GM23338 (cell line): ENCODE results near the gene FNIP2. TPM values are rescaled to one million over a fixed set of nuclear protein-coding genes. Genes with fewer than 3 reads are reported as not detected.
"Not testable (repeated sequence)": the region's sequence is repeated elsewhere in the genome, so short reads cannot be mapped to it uniquely, and the experiment has no call there.

Experiments
- ATAC-seq: fragments of 200-7000 bp; cut with Tn5 transposase; 3 replicates; pipeline ENCODE4 v1.9.1; 2020
- DNase-seq: peaks from one replicate; pipeline ENCODE4 v3.0.0-alpha.2; 2015; ENCODE audit warnings: low spot score
- H2AFZ ChIP-seq: fragments of 200-600 bp; sonication (generic); 2 replicates; pipeline ENCODE4 v1.8.0; 2016; ENCODE audit warnings: antibody characterized with exemption, mild to moderate bottlenecking, moderate library complexity
- H3F3A ChIP-seq: fragments of 200-600 bp; sonication (generic); replicated peaks from 2 replicates; pipeline ENCODE4 v1.8.0; 2017; ENCODE audit warnings: antibody characterized with exemption, mixed run types, low read depth
- H3K27ac ChIP-seq: fragments of 200-600 bp; sonication (generic); 2 replicates; pipeline ENCODE4 v1.6.1; 2016; ENCODE audit warnings: low read depth
- H3K27me3 ChIP-seq: fragments of 200-600 bp; sonication (generic); 2 replicates; pipeline ENCODE4 v1.8.0; 2016; ENCODE audit warnings: mild to moderate bottlenecking, mixed run types, moderate library complexity; ENCODE audit not compliant: insufficient read depth
- H3K36me3 ChIP-seq: fragments of 200-600 bp; sonication (generic); 2 replicates; pipeline ENCODE4 v1.8.0; 2016; ENCODE audit warnings: mild to moderate bottlenecking; ENCODE audit not compliant: insufficient read depth
- H3K4me1 ChIP-seq: fragments of 200-600 bp; sonication (generic); 2 replicates; pipeline ENCODE4 v1.8.0; 2016; ENCODE audit warnings: mild to moderate bottlenecking, moderate library complexity; ENCODE audit not compliant: insufficient read depth
- H3K4me2 ChIP-seq: fragments of 200-600 bp; sonication (generic); 2 replicates; pipeline ENCODE4 v1.7.1; 2017; ENCODE audit warnings: mixed run types
- H3K4me3 ChIP-seq: fragments of 200-600 bp; sonication (generic); 2 replicates; pipeline ENCODE4 v1.6.1; 2016; ENCODE audit warnings: mixed run types
- H3K79me2 ChIP-seq: fragments of 200-600 bp; sonication (generic); replicated peaks from 2 replicates; pipeline ENCODE4 v1.8.0; 2017; ENCODE audit warnings: mild to moderate bottlenecking; ENCODE audit not compliant: insufficient read depth
- H3K9me2 ChIP-seq: fragments of 200-600 bp; sonication (generic); 2 replicates; pipeline ENCODE4 v1.8.0; 2017; ENCODE audit not compliant: insufficient read depth
- H4K20me1 ChIP-seq: fragments of 200-600 bp; sonication (generic); replicated peaks from 2 replicates; pipeline ENCODE4 v1.8.0; 2017; ENCODE audit warnings: mild to moderate bottlenecking; ENCODE audit not compliant: insufficient read depth
- H3K27ac Mint-ChIP-seq: 2 replicates; pipeline ENCODE4 v1.8.0; 2020; ENCODE audit warnings: inconsistent platforms, mild to moderate bottlenecking, moderate library complexity, mixed read lengths
- H3K27me3 Mint-ChIP-seq: 3 replicates; pipeline ENCODE4 v1.8.0; 2022; ENCODE audit warnings: low read depth, mild to moderate bottlenecking, moderate library complexity, mixed read lengths, inconsistent platforms; ENCODE audit not compliant: insufficient read depth, poor library complexity
- H3K36me3 Mint-ChIP-seq: 3 replicates; pipeline ENCODE4 v1.8.0; 2021; ENCODE audit warnings: low read depth, mild to moderate bottlenecking, inconsistent platforms, moderate library complexity, mixed read lengths
- H3K4me1 Mint-ChIP-seq: 3 replicates; pipeline ENCODE4 v1.8.0; 2020; ENCODE audit warnings: mild to moderate bottlenecking, inconsistent platforms, mixed read lengths
- H3K4me3 Mint-ChIP-seq: 3 replicates; pipeline ENCODE4 v1.8.0; 2021; ENCODE audit warnings: moderate library complexity, mild to moderate bottlenecking, inconsistent platforms, mixed read lengths
- H3K9me3 Mint-ChIP-seq: 3 replicates; pipeline ENCODE4 v1.8.0; 2020; ENCODE audit warnings: moderate library complexity, mild to moderate bottlenecking, inconsistent platforms, mixed read lengths
- CTCF ChIP-seq, 2 experiments: fragments of 200-600 bp in 1 of 2; sonication (generic) in 1 of 2; conservative IDR thresholded peaks; 2 replicates each; pipeline versions ENCODE4 v1.5.1 to v1.6.1; 2016 to 2017; ENCODE audit warnings: antibody characterized with exemption in 2 of 2, low read depth in 2 of 2, mild to moderate bottlenecking in 2 of 2, moderate library complexity in 1 of 2
- EZH2 ChIP-seq: fragments of 200-600 bp; sonication (generic); IDR thresholded peaks from one replicate; pipeline ENCODE4 v1.8.0; 2017; ENCODE audit warnings: antibody characterized with exemption, mild to moderate bottlenecking, low read depth; ENCODE audit not compliant: unreplicated experiment
- EZH2phosphoT487 ChIP-seq: fragments of 200-600 bp; sonication (generic); IDR thresholded peaks from one replicate; pipeline ENCODE4 v1.8.1; 2018; ENCODE audit warnings: antibody characterized with exemption; ENCODE audit not compliant: unreplicated experiment
- JUNB ChIP-seq: IDR thresholded peaks from one replicate; pipeline ENCODE4 v1.6.1; 2016; ENCODE audit warnings: antibody characterized with exemption; ENCODE audit not compliant: unreplicated experiment
- NANOG ChIP-seq: IDR thresholded peaks from 2 replicates; pipeline ENCODE4 v1.6.1; 2016; ENCODE audit warnings: antibody characterized with exemption, borderline replicate concordance
- POLR2AphosphoS5 ChIP-seq: IDR thresholded peaks from 2 replicates; pipeline ENCODE4 v1.6.1; 2016; ENCODE audit warnings: antibody characterized with exemption, low read depth
- ZNF114 ChIP-seq: fragments of 250-450 bp; sonication (Bioruptor Pico); IDR thresholded peaks from 2 replicates; pipeline ENCODE4 v1.5.0; 2020; ENCODE audit warnings: mild to moderate bottlenecking, moderate library complexity
- ZNF331 ChIP-seq: fragments of 250-450 bp; sonication (Bioruptor Pico); IDR thresholded peaks from 2 replicates; pipeline ENCODE4 v1.5.0; 2020; ENCODE audit warnings: low read depth, mild to moderate bottlenecking, moderate library complexity
- ZNF462 ChIP-seq: fragments of 250-450 bp; sonication (Bioruptor Pico); IDR thresholded peaks from 2 replicates; pipeline ENCODE4 v1.5.0; 2020; ENCODE audit warnings: mild to moderate bottlenecking, moderate library complexity
- polyA plus RNA-seq: library from polyadenylated mRNA; unstranded; fragments of >200 nt; fragmentation: Nextera tagmentation; extraction: Ambion mirVana; gene quantifications from 2 replicates; pipeline ENCODE4 v1.2.1, GENCODE V29; 2016
- total RNA-seq: library from RNA; depleted of rRNA; stranded (reverse); fragments of >200 nt; shearing (Covaris generic); gene quantifications from 2 replicates; pipeline ENCODE4 v1.2.3, GENCODE V29; 2014

Gene FNIP2
- total and polyA plus RNA-seq, 2 experiments from 2014 or later = 2.7 to 17.2 TPM

- not testable (repeated sequence) for H2AFZ ChIP-seq, H3K27me3 ChIP-seq, H3K4me3 Mint-ChIP-seq, H3K79me2 ChIP-seq, H3F3A ChIP-seq, H3K4me3 ChIP-seq, H3K9me3 Mint-ChIP-seq, H3K27me3 Mint-ChIP-seq, H4K20me1 ChIP-seq, H3K27ac ChIP-seq, H3K9me2 ChIP-seq, H3K36me3 ChIP-seq
- ATAC-seq (peak; percentile 98), DNase-seq (peak; percentile 89)
- Histone ChIP-seq H3K4me1 (peaks cover 13% of the 10 kb centered on the region; the same call in 1 of the 2 replicates), H3K4me2 (peak overlapping the region; percentile 43; the same call in 1 of the 2 replicates)
- Mint-ChIP-seq H3K27ac (peak overlapping the region; percentile 37; the same call in 1 of the 2 replicates), H3K36me3 (peaks cover 27% of the 10 kb centered on the region), H3K4me1 (peaks cover 16% of the 10 kb centered on the region)
These were observed 133.7 kb downstream of the FNIP2 start for GRCh38 chr4:158902280-158903078.

- Mint-ChIP-seq H3K4me3 (no peak overlapping the region), H3K9me3 (peaks cover 6% of the 10 kb centered on the region; the same call in 1 of the 3 replicates), H3K27me3 (peaks cover 4% of the 10 kb centered on the region), H3K4me1 (peaks cover 16% of the 10 kb centered on the region), H3K36me3 (peaks cover 22% of the 10 kb centered on the region), H3K27ac (peak overlapping the region; percentile 73; the same call in 1 of the 2 replicates)
- H2AFZ ChIP-seq = no peak overlapping the region
- H3K4me2 ChIP-seq = no peak overlapping the region
- H3K27ac ChIP-seq = no peak overlapping the region
- DNase-seq (no peak), ATAC-seq (no peak)
- peaks cover 13% of the 10 kb centered on the region; the same call in 1 of the 2 replicates for H3K4me1 ChIP-seq
- H3K9me2 ChIP-seq = no peaks in the 10 kb centered on the region
- no peaks in the 10 kb centered on the region for H3F3A ChIP-seq
- no peaks in the 10 kb centered on the region for H4K20me1 ChIP-seq
- H3K27me3 ChIP-seq = no peaks in the 10 kb centered on the region
- H3K4me3 ChIP-seq = no peak overlapping the region
- no peaks in the 10 kb centered on the region for H3K36me3 ChIP-seq
- TF ChIP-seq ZNF462 (CRISPR knock-in tag) = no peak
- no peak for TF ChIP-seq ZNF114 (CRISPR knock-in tag)
- TF ChIP-seq ZNF331 = no peak
- TF ChIP-seq JUNB = no peak
- TF ChIP-seq POLR2AphosphoS5 = no peak
- TF ChIP-seq NANOG = no peak
- no peak for TF ChIP-seq EZH2
- TF ChIP-seq CTCF (conservative IDR thresholded peaks at IDR 0.05; ENCODE audit: low read depth in 2 of 2) = no peak
- TF ChIP-seq EZH2phosphoT487 = no peak
- no peaks in the 10 kb centered on the region; the same call in 1 of the 2 replicates for H3K79me2 ChIP-seq
These were observed 134.2 kb downstream of the FNIP2 start for GRCh38 chr4:158903079-158903456.
